ENCODE measurements around the gene VRK3. TPM values are rescaled to one million over a fixed set of nuclear protein-coding genes. Genes with fewer than 3 reads are reported as not detected.

VRK3 gene
- total and polyA plus RNA-seq, 9 donors: 26.1 to 52.5 (median 34.0) TPM

DNA sequence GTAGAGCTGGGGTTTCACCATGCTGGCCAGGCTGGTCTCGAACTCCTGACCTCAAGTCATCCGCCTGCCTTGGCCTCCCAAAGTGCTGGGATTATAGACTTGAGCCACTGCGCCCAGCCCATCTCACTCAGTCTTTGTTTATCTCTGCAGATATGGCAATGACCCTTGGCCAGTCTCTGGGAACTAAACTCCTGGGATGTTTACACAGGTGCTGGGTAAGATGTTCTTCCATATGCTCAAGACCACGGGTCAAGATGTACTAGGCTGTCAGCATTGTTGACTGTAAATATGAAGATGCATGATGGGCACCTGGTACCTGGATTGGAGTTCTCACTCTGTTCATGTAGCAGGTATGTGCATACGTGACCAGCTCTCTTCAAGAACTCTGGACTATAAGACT, 36.5 kb upstream of the VRK3 start:
- intact Hi-C loops (cut with DNase I): no loop called here
- Histone ChIP-seq H3K4me1 (ENCODE audit: insufficient read depth) (no peaks in the 10 kb centered on the region), H3K4me3 (no peak overlapping the region), H3K27me3 (no peaks in the 10 kb centered on the region), H3K36me3 (no peaks in the 10 kb centered on the region), H3K9me3 (peaks cover 0 to 5% of the 10 kb centered on the region in 2 donors), H3K27ac (no peak overlapping the region)
- DNase-seq: no peak
- WGBS, 3 donors: 74 to 79% (median 75%) methylated on average over 5 of the region's 5 CpGs
- no peak for TF ChIP-seq EP300 (IDR thresholded peaks at IDR 0.05)
- TF ChIP-seq CTCF (IDR thresholded peaks at IDR 0.05): no peak
- TF ChIP-seq POLR2A (IDR thresholded peaks at IDR 0.05): no peak

DNA sequence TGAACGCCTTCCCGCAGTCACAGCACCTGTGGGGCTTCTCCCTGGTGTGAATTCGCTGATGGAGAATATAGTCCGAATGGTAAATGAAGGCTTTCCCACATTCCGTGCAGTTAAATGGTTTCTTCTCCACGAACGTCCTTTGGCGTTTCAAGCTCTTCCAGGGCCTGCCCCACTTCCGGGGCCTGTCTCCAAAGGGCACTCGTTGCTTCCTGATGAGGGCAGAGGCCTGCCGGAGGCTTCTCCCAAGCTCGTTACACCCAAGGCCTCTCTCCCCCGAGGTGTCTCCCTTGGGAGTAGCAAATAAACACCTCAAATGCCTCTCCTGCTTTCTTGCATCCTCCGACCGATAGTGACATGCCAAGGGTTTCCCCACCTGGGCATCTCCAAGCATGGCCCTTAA, 34.9 kb upstream of the VRK3 start:
- TF ChIP-seq EP300 (IDR thresholded peaks at IDR 0.05) (no peak), POLR2A (IDR thresholded peaks at IDR 0.05) (no peak), CTCF (IDR thresholded peaks at IDR 0.05) (no peak)
- no peaks in the 10 kb centered on the region for H3K36me3 ChIP-seq
- H3K9me3 ChIP-seq: peaks cover 0 to 5% of the 10 kb centered on the region in 2 donors
- intact Hi-C loops (cut with DNase I): no loop called here
- no peaks in the 10 kb centered on the region for H3K27me3 ChIP-seq
- 76 to 81% (median 80%) methylated on average over 15 of the region's 15 CpGs for WGBS, 3 donors
- H3K27ac ChIP-seq: no peak overlapping the region
- no peak for DNase-seq
- H3K4me1 ChIP-seq (ENCODE audit: insufficient read depth): no peaks in the 10 kb centered on the region
- no peak overlapping the region for H3K4me3 ChIP-seq

DNA sequence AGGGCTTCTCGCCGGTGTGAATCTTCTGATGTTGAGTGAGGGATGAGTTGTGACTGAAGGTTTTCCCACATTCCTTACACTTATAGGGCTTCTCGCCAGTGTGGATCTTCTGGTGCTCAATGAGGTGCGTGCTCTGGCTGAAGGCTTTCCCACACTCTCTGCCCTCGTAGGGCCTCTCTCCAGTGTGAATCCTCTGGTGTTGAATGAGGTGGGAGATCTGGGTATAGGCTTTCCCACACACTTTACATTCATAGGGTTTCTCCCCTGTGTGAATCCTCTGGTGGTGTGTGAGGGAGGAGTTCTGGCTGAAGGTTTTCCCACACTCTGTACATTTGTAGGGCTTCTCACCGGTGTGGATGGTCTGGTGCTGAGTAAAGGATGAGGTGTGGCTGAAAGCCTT, 33.9 kb upstream of the VRK3 start:
- 78 to 92% (median 80%) methylated on average over 6 of the region's 6 CpGs for WGBS, 3 donors

GRCh38 chr19:50058425-50058824, 33.3 kb upstream of the VRK3 start:
- H3K9me3 ChIP-seq: peaks cover 0 to 5% of the 10 kb centered on the region in 2 donors
- intact Hi-C loops (cut with DNase I): no loop called here
- 82 to 93% (median 84%) methylated on average over 2 of the region's 2 CpGs for WGBS, 3 donors
- H3K27ac ChIP-seq: no peak overlapping the region
- no peak overlapping the region for H3K4me3 ChIP-seq
- H3K36me3 ChIP-seq: no peaks in the 10 kb centered on the region
- TF ChIP-seq POLR2A (IDR thresholded peaks at IDR 0.05) (no peak), CTCF (IDR thresholded peaks at IDR 0.05) (no peak), EP300 (IDR thresholded peaks at IDR 0.05) (no peak)
- no peak for DNase-seq
- no peaks in the 10 kb centered on the region for H3K4me1 ChIP-seq (ENCODE audit: insufficient read depth)
- H3K27me3 ChIP-seq: no peaks in the 10 kb centered on the region

More for the DNA sequence above, 33.9 kb upstream of the VRK3 start:
- DNase-seq: no peak
- Histone ChIP-seq H3K36me3 (no peaks in the 10 kb centered on the region), H3K4me1 (ENCODE audit: insufficient read depth) (no peaks in the 10 kb centered on the region), H3K27ac (no peak overlapping the region), H3K4me3 (no peak overlapping the region), H3K9me3 (peaks cover 0 to 5% of the 10 kb centered on the region in 2 donors), H3K27me3 (no peaks in the 10 kb centered on the region)
- intact Hi-C loops (cut with DNase I): no loop called here
- no peak for TF ChIP-seq EP300 (IDR thresholded peaks at IDR 0.05)
- no peak for TF ChIP-seq POLR2A (IDR thresholded peaks at IDR 0.05)
- no peak for TF ChIP-seq CTCF (IDR thresholded peaks at IDR 0.05)

All from ovary (tissue), 9 donors.